Effector memory CD4-positive, alpha-beta T cell (primary cell): Measurements from ENCODE around the gene ARHGAP26.
A peak's percentile ranks its signal among the peaks of the same experiment; 100 is the strongest.
"Not testable (repeated sequence)": the region's sequence is repeated elsewhere in the genome, so short reads cannot be mapped to it uniquely, and the experiment has no call there.

ENCODE experiments used
- DNase-seq, 3 donors: peaks; one replicate each; pipeline ENCODE4 v3.0.0-alpha.2; 2020
- H3K27ac ChIP-seq: 2 replicates; pipeline ENCODE4 v1.7.0; 2013; ENCODE audit warnings: mild to moderate bottlenecking, low read length, moderate library complexity; ENCODE audit not compliant: insufficient read depth, poor library complexity, severe bottlenecking
- H3K27me3 ChIP-seq: replicated peaks from 2 replicates; pipeline ENCODE4 v1.7.0; 2013; ENCODE audit warnings: mild to moderate bottlenecking, low read length; ENCODE audit not compliant: insufficient read depth, control insufficient read depth, poor library complexity, severe bottlenecking
- H3K36me3 ChIP-seq: 2 replicates; pipeline ENCODE4 v1.7.0; 2013; ENCODE audit warnings: mild to moderate bottlenecking, low read length, moderate library complexity; ENCODE audit not compliant: control insufficient read depth, insufficient read depth
- H3K4me1 ChIP-seq: 2 replicates; pipeline ENCODE4 v1.7.0; 2013; ENCODE audit warnings: low read length, mild to moderate bottlenecking; ENCODE audit not compliant: control insufficient read depth, insufficient read depth, poor library complexity, severe bottlenecking
- H3K4me3 ChIP-seq: 2 replicates; pipeline ENCODE4 v1.7.0; 2013; ENCODE audit warnings: low read length, low read depth, mild to moderate bottlenecking; ENCODE audit not compliant: insufficient read depth, poor library complexity, severe bottlenecking
- H3K9me3 ChIP-seq: 2 replicates; pipeline ENCODE4 v1.7.0; 2013; ENCODE audit warnings: mild to moderate bottlenecking, low read length, moderate library complexity; ENCODE audit not compliant: control insufficient read depth

Gene ARHGAP26

DNA sequence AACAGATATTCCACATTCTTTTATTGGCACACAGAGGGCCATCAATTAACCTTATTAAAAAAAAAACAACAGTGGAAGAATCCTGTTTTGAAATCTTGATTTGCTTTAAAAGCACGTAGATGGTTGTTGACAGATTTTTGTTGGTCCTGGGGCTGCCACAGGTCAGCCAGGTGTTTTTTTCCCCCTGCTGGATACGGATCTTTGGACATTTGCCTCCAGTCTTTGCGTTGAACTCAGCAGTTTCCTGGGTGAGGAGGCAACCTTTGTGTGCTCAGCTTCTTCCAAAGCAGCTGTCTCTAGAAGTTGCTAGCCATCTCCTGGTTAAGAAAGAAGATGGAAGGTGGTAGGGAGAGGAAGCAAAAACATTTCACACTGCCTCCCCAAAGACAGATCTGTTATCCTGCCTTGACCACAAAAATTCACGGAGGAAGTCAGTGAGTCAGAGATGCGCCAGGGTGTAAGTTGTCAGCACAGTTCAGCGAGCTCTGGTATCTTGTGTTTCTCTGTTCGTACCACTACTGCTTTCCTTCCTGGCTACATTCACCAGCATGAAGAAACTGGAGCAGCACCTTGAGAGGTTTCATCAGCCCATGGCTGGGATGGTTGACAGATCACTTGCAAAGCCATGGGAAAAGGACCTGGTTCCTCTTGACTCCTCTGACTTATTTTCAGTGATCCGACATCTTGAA is 207.3 kb downstream of the ARHGAP26 start:
- Histone ChIP-seq H3K4me1 (peaks cover 14% of the 10 kb centered on the region), H3K4me3 (no peak overlapping the region), H3K27ac (peak overlapping the region; percentile 27)

DNA sequence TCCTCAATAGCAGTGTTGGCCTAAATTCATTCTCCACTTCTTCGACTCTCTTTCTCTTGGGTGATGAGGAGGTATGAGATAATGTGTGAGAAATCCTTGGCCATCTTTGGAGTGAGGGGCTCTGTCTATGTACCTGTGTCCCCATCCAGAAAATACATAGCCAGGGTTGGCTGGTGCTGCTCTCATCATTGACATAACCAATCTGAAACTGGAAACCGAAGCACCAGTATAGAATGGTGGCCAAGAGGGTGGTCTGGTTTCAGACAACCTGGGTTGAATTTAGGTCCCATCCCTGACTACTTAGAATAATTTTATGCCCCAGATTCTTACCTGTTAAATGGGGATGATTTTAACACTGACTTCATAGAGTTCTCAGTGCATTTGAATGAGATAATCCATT is 208.1 kb downstream of the ARHGAP26 start:
- H3K9me3 ChIP-seq, result no peaks in the 10 kb centered on the region
- no peaks in the 10 kb centered on the region for H3K36me3 ChIP-seq
- peaks cover 14% of the 10 kb centered on the region for H3K4me1 ChIP-seq
- H3K27me3 ChIP-seq, result no peaks in the 10 kb centered on the region
- peak overlapping the region; percentile 27 for H3K27ac ChIP-seq
- no peak for DNase-seq
- no peak overlapping the region for H3K4me3 ChIP-seq

More for the DNA sequence above, 207.3 kb downstream of the ARHGAP26 start:
- DNase-seq, result peak; percentile 32 to 56 (median 46)
- Histone ChIP-seq H3K36me3 (no peaks in the 10 kb centered on the region), H3K9me3 (no peaks in the 10 kb centered on the region), H3K27me3 (no peaks in the 10 kb centered on the region)

DNA sequence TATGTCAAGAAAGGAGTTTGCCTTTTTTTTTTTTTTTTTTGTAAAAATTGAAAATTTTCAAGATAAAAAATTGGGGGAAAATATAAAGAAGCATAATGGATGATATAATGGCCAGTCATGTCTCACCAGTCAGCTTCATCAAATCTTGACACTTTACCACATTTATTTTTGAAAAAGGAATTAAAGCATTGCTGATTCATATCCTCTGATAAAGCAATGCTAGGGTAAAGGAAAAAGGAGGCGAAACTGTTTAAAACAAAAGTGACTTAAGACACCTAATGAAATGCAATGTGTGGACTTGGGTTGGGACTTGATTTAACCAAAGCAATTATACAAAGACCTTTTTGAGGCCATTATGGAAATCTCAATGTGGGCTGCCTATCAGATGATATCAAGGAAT is 208.5 kb downstream of the ARHGAP26 start:
- H3K9me3 ChIP-seq, result no peaks in the 10 kb centered on the region
- no peak for DNase-seq
- H3K4me1 ChIP-seq, result peaks cover 14% of the 10 kb centered on the region
- H3K27me3 ChIP-seq, result no peaks in the 10 kb centered on the region
- no peaks in the 10 kb centered on the region for H3K36me3 ChIP-seq
- no peak overlapping the region for H3K27ac ChIP-seq
- no peak overlapping the region for H3K4me3 ChIP-seq

DNA sequence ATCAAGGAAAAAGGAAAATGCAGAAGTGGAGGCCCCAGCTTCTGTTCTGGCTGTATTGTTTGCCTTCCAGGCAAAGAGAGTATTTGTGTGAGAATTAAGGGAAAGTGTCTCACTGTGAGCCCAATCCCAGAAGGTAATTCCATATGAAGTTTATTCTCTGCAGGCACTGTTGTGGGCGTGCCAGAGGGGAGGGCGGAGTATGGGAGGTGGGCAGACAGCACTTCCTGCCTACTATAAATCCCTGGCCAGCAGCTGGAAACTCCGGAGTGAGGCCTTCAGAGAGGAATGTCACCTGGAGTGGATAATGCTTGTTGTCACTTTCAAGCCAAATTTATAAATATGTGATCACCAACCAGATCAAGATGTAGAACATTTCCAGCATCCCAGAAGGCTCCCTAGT is 209.5 kb downstream of the ARHGAP26 start:
- no peaks in the 10 kb centered on the region for H3K27me3 ChIP-seq

DNA sequence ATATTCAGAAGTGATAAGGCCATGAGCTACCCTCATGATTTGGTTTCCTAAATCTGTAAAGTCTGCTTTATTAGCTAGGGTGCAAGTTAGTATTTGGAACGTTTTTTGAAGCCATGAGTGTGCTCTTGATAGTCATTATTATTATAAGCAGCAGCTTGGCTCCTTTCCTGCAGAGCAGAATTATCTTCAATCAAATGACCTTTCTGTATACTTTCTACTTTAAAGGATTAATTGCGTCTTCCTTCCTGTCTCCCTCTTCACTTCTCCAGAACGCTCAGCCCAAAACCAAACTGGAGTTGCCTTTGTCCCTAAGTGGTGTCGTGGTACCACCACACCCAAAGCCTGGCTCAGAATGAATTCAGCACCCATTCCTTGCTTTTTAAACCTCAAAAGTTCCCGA is 211.3 kb downstream of the ARHGAP26 start:
- H3K27me3 ChIP-seq, result no peaks in the 10 kb centered on the region
- no peaks in the 10 kb centered on the region for H3K9me3 ChIP-seq
- H3K27ac ChIP-seq, result no peak overlapping the region
- DNase-seq, result no peak
- no peaks in the 10 kb centered on the region for H3K36me3 ChIP-seq
- no peak overlapping the region for H3K4me3 ChIP-seq
- H3K4me1 ChIP-seq, result peaks cover 14% of the 10 kb centered on the region

More for the DNA sequence above, 209.5 kb downstream of the ARHGAP26 start:
- Histone ChIP-seq H3K9me3 (no peaks in the 10 kb centered on the region), H3K27ac (no peak overlapping the region), H3K36me3 (no peaks in the 10 kb centered on the region), H3K4me3 (no peak overlapping the region), H3K4me1 (peaks cover 14% of the 10 kb centered on the region)
- DNase-seq, result no peak

DNA sequence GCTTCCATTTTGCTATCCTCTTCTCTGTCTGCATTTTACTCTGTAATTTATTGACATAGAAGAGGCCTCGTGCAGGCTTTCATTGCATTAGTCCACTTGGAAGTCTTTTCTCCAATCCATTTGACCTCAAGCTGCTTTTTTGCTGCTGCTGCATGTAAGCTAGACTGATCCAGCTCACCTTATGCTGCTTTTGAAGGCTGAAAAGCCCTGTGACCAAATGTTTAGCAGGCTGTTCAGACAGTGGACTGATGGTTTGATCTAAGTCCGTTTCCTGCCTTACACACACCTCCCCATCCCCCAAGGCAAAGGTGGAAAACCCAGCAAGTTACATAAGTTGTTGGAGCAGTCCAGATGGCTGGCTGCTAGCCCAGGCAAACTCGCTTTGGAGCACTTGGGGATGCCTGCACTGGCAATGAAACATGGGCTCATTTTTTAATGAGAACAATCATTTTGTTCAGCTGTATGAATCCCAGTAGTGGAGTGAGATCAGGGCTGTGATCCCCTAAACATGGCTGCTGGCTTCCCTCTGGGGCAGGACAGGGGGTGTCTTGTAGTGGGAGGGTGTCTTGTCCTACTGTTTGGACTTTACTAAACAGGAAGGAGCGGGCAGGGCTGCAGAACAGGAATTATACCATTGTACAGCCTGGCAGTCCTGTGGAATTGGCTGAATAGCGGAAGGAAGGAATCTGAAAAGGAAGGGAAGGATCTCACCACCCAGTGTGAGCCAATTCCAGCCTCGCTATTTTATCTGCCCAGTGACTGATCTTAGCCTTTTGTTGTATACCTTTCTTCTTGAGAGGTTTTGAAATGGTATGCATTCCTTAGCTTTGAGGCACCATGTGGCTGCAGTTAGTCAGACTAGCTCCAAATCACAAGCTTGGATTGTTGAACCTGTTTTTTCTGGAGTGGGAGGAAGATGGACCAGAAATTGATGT is 212.0 kb downstream of the ARHGAP26 start:
- Histone ChIP-seq H3K27ac (no peak overlapping the region), H3K27me3 (no peaks in the 10 kb centered on the region), H3K9me3 (no peaks in the 10 kb centered on the region), H3K4me3 (no peak overlapping the region), H3K36me3 (no peaks in the 10 kb centered on the region), H3K4me1 (peaks cover 10% of the 10 kb centered on the region)
- DNase-seq, result no peak

DNA sequence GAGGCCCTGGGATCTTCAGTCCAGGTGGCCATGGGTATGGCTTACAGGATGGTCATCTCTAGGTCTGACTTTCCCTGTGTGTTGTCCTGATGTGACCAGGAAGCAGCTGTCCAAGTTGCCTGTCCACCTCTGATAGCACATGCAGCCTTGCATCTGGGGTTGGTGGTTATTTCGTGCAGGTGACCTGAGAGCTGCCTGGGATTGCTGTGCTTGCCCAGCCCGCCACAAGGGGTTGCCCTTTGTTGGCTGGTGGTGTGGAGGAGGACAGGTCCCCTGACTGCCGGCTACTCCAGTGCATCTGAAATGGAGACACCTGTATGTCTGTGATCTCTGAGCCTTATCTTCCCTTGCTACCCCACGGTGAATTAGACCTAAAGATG is 212.6 kb downstream of the ARHGAP26 start:
- no peak for DNase-seq
- Histone ChIP-seq H3K27me3 (no peaks in the 10 kb centered on the region), H3K27ac (no peak overlapping the region), H3K36me3 (no peaks in the 10 kb centered on the region), H3K4me3 (no peak overlapping the region), H3K4me1 (peaks cover 10% of the 10 kb centered on the region), H3K9me3 (no peaks in the 10 kb centered on the region)

DNA sequence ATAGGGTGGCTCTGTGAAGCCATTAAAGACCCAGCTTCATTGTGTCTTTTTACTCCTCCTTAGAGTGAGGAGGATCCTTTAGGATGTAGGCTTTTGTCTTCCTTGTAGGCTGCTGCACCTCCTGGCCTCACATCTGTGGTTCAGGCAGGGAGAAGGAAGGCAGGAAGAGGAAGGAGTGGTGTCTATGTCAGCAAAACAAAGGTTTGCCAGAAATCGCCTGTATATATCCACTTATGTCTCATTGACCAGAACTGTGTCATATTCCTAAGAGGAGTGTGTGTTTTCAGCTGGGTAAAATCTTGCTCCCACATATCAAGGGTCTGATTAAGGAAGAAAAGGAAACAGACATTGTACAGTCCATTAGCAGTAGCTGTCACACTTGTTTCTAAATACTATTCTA is 213.8 kb downstream of the ARHGAP26 start:
- no peaks in the 10 kb centered on the region for H3K27me3 ChIP-seq
- DNase-seq, result no peak
- peaks cover 10% of the 10 kb centered on the region for H3K4me1 ChIP-seq
- no peaks in the 10 kb centered on the region for H3K9me3 ChIP-seq
- no peak overlapping the region for H3K27ac ChIP-seq
- H3K4me3 ChIP-seq, result no peak overlapping the region
- no peaks in the 10 kb centered on the region for H3K36me3 ChIP-seq

DNA sequence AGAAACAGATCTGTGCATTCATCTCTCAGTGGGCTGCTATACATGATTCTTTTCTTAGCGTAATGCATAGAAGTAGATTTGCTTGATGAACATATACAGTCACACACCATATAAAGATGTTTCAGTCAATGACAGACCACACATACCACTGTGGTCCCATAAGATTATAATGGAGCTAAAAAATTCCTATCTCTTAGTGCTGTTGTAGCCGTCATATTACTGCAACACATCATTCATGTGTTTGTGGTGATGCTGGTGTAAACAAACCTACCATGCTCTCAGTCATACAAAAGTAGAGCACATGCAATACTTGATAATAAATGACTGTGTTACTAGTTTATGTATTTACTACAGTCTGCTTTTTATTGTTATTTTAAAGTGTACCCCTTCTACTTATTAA is 214.3 kb downstream of the ARHGAP26 start:
- Histone ChIP-seq H3K36me3 (no peaks in the 10 kb centered on the region), H3K4me3 (no peak overlapping the region), H3K27me3 (no peaks in the 10 kb centered on the region), H3K4me1 (peaks cover 10% of the 10 kb centered on the region), H3K27ac (no peak overlapping the region), H3K9me3 (no peaks in the 10 kb centered on the region)
- DNase-seq, result no peak

DNA sequence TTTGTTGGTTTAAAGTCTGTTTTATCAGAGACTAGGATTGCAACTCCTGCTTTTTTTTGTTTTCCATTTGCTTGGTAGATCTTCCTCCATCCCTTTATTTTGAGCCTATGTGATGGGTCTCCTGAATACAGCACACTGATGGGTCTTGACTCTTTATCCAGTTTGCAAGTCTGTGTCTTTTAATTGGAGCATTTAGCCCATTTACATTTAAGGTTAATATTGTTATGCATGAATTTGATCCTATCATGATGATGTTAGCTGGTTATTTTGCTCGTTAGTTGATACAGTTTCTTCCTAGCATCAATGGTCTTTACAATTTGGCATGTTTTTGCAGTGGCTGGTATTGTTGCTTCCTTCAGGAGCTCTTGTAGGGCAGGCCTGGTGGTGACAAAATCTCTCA is 219.1 kb downstream of the ARHGAP26 start:
- not testable (repeated sequence) for H3K9me3 ChIP-seq, H3K36me3 ChIP-seq, H3K27me3 ChIP-seq, H3K4me3 ChIP-seq, H3K27ac ChIP-seq, DNase-seq, H3K4me1 ChIP-seq
